HTERT RPE-1 (cell line): ENCODE data around the gene UQCR11.

Experiments used
- in situ Hi-C: fragments of 300-500 bp; cut with MboI; formaldehyde crosslinking; loops from 4 replicates; pipeline ENCODE4 v1.14.3; 2020; ENCODE audit warnings: low sequenced_read_pairs

The UQCR11 gene

DNA sequence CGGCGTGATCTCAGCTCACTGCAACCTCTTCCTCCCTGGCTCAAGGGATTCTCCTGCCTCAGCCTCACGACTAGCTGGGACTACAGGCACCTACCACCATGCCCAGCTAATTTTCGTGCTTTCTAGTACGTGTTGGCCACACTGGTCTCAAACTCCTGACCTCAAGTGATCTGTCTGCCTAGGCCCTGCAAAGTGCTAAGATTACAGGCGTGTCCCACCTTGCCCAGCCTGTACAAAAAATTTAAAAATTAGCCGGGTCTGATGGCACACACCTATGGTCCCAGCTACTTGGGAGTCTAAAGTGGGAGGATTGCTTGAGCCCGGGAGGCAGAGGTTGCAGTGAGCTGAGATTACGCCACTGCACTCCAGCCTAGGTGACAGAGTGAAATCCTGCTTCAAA is 32.5 kb downstream of the UQCR11 start:
- in situ Hi-C loops = no loop called here

DNA sequence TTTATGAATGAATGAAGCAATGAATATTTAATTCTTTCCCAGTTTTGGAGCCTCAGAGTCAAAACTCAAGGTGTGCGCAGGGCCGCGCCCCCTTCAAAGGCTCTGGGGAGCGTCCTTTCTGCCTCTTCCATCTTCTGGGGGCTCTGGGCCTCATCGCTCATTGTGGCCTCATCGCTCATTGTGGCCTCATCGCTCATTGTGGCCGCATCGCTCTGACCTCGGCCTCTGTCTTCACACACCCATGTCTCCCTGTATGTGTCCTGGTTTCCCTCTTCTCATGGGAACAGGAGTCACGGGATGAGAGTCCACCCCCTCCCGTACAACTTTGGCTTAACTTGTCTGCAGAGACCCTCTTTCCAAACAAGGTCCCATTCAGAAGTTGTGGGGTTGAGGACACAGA is 33.9 kb downstream of the UQCR11 start:
- in situ Hi-C loops = no loop called here

DNA sequence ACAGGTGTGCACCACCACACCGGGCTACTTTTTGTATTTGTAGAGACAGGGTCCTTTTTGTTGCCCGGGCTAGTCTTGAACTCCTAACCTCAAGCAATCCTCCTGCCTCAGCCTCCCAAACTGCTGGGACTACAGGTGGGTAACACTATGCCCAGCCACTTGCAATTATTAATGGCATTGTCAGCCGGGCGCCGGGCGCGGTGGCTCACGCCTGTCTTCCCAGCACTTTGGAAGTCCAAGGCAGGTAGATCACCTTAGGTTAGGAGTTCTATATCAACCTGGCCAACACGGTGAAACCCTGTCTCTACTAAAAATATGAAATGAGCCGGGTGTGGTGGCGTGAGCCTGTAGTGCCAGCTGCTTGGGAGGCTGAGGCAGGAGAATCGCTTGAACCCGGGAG is 34.4 kb downstream of the UQCR11 start:
- in situ Hi-C loops = no loop called here

- in situ Hi-C loops = no loop called here
These were observed 35.3 kb downstream of the UQCR11 start for GRCh38 chr19:1569997-1570396.

DNA sequence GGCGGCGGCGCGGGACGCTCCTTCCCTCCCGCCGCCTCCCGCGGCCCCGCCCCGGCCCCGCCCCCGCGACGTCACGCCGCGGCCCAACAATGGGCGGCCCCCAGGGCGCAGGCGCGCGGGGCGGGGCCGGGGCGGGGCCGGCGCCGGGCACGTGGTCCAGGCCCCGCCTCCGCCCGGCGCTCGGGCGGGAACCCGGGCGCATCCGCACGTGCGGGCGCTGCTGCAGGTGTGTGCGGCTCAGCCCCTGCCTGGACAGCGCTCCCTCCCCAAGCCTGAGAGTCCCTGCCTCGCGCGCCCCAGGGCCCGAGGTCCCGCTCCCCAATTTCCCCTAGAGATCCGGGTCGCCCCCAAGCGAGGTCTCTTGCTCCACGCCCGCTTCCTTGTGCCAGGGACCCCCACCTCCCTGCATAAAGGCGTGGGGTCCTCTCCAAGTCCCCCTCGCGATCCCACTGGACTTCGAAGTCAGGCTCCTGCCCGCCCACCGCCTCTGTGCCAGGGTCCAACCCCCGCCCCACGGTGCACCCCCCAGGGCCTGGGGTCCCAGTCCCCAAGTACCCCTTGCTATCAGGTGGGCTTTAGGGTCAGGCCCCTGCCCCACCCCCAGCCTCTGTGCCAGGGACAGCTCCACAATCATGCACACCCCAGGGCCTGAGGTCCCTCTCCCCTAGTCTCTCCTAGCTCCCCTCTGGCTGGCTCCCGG is 36.8 kb downstream of the UQCR11 start, which contains the start of gene MEX3D:
MEX3D (minus strand) TSS at position 6 of the 700 bp plus-strand sequence. CDS start 267 bp downstream, outside the sequence.
- in situ Hi-C loops = no loop called here

DNA sequence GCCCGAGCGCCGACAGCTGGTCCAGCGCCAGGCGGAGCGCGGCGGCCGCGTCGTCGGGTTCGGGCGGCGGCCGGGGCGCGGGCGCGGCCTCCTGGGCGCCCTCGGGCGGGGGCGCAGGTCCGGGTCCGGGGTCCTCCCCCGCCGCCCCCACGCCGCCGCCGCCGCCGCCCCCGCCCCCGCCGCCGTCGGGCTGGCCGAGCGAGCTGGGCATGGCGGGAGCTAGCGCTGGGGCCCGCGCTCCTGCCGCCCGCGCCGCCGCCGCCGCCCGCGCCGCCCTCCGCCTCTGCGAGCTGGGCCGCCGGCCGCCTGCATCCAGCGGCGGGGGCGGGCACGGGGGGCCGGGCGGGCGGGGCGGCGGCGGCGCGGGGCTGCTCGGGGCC is 37.4 kb downstream of the UQCR11 start:
- in situ Hi-C loops = no loop called here

GRCh38 chr19:1567116-1567847 is 38.0 kb downstream of the UQCR11 start:
- in situ Hi-C loops = no loop called here

DNA sequence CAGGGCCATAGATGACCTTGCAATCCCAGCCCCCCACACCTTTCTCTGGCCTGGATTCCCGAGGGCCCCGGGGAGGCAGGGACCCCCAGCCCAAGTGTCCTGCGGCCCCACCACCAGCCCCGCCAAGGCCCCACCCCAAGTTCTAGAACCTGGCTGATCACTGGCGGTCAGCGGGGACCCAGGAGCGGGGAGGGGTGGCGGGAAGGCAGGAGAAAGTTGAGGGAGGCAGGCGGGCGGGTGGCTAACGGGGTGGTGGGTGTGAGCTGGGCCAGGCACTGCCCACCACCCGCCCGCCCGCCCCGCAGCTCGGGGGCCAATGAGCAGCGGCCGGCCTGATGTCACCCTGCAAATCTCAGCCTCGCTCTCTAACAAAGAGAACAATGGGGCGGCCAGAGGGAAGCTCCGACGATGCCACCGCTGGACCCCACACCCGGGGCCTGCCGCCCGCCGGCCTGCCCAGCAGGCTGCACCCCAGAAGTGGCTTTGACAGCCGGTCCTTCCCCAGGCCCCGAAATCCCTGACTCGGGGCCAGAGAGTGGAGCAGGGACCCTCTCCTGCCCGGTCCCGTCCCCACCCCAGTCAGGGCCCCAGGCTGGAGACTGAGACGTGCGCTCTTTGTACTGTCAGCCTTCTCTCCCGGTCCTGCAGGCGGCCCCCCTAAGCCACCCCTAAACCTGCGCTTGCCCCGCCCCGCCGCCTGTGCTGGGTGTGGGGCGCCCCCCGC is 38.7 kb downstream of the UQCR11 start:
- in situ Hi-C loops = no loop called here

DNA sequence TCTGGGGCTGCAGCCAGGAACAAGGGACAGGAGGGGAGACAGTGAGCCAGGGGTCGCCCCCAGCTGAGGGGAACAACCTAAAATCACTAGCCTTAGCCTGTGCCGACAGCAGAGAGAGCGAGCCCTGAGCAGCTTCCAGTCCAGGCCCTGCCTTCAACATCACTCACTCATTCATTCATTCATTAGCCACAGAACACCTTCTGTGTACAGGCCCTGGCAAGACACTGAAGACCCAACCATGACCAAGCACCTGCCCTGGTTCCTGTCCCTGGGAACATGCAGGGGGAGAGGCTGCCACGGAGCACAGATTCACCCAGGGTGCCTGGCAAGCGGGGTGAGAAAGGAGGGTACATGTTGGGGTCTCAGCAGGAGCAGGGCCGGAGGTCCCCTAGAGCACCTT is 42.0 kb downstream of the UQCR11 start:
- in situ Hi-C loops = no loop called here

DNA sequence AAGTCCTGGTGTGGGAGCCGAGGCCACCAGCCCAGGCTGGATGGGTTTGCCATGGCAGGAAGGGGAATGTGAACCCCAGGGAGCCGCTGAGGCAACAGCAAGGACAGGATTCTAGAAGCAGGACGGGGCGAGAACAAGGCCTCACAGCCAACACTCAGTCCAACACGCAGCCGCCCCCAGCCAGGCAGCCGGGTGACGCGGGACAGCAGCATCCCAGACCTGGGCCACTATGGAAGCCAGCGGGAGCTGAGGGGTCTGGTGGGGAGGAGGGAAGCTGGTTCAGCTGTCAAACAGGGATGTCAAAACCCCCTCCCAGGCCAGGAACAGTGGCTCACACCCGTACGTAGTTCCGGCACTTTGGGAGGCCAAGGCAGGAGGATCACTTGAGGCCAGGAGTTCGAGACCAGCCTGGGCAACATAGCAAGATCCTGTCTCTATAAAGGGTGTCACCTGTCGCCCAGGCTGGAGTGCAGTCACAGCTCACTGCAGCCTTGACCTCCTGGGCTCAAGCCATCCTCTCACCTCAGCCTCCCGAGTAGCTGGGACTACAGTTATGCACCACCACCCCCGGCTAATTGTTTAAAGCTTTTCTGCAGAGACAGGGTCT is 43.9 kb downstream of the UQCR11 start:
- in situ Hi-C loops = no loop called here

DNA sequence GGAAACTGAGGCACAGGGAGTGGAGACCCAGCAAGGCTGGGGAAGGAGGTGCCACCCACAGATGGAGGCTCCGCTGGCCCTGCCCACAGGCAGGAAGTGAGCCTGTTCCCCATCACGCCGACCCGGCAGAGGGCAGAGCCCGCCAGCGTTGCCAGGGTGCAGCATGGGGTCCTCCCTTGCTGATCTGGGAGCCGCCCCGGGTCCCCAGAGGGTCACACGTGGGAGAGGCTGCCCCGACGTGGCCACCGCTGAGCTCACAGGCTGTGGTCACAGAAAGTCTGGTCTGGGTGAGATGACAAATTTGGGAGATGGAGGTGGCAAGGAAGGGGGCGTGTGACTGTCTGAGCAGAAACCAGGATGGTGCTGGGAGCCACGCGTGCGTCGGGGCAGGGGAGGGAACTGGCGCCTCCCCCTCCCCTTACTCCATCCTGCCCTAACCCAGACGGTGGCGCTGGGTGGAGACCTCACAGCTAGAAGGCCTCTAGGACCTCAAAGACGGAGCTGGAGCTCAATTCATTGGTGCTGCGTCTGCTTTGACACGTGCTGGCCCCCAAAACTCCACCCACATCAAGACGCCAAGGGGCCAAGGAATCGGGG is 44.9 kb downstream of the UQCR11 start:
- in situ Hi-C loops = no loop called here

- in situ Hi-C loops = no loop called here
These were observed 46.7 kb downstream of the UQCR11 start for GRCh38 chr19:1558552-1558951.

DNA sequence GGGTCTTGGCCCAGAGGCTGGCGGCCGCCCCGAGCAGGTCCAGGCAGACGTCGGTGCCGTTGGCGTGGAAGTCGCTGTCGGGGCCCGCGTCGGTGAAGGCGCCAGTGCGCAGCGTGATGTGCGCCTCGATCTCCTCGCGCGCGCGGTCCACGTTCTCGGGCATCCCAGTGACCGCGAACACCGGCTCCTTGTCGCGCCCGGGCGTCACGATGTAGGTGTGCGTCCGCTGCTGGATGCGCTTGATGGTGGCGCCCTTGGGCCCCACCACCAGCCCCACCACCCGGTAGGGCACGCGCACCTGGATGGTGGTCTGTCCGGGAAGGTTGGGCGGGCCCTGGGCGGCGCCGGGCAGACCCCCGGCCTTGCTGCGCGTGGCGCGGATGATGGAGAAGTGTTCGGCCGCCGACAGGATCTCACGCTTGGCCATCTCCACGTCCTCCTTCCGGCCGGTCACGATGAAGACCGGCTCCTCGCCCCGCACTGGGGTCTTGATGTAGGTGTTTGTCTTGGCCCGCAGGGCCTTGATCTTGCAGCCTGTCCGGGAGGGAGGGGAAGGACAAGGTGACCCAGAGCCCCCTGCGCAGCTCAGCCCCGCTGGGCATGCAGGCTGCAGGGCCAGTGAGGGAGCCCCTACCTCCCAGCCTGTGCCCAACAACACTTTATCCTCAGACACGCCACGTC is 48.7 kb downstream of the UQCR11 start:
- in situ Hi-C loops = no loop called here

- in situ Hi-C loops = no loop called here
These were observed 49.5 kb downstream of the UQCR11 start for GRCh38 chr19:1555487-1556389.

- in situ Hi-C loops = no loop called here
These were observed 50.3 kb downstream of the UQCR11 start for GRCh38 chr19:1554968-1555367.

- in situ Hi-C loops = no loop called here
These were observed 51.8 kb downstream of the UQCR11 start for GRCh38 chr19:1553415-1553814.

DNA sequence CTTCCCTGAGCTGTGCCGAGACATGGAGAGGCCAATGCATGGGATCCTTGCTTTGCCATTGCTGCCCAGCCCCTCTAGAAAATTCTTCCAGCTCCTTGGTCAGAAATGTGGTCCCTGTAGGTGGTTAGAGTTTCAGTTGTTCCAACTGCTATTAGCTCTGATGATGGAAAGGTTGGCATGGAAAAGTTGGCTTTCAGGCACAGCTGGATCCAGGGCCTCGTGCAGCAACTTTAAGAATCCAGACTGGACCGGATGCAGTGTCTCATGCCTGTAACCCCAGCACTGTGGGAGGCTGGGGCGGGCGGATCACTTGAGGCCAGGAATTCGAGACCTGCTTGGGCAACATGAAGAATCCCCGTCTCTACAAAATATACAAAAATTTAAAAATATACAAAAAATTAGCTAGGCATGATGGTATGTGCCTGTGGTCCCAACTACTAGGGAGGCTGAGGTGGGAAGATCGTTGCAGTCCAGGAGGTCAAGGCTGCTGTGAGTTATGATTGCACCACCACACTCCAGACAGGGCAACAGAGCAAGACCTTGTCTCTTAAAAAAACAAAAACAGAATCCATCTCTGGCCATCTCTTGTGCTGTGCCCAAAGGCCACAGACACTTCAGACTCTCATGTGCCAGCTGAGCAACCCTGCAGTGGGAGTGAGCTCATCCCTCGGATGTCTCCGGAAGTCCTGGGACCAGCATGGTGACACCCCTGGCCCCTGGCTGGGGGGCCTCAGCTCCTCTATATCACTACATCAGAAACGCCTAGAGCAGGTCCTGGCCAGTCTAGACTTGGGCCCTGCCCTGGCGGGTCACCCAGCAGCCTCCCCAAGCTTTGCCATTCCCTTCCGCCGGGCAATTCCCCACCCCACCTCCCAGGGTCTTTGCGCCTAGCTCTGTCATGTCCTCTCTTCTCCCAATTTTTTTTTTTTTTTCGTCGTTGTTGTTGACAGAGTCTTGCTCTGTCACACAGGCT is 53.9 kb downstream of the UQCR11 start:
- in situ Hi-C loops = no loop called here

DNA sequence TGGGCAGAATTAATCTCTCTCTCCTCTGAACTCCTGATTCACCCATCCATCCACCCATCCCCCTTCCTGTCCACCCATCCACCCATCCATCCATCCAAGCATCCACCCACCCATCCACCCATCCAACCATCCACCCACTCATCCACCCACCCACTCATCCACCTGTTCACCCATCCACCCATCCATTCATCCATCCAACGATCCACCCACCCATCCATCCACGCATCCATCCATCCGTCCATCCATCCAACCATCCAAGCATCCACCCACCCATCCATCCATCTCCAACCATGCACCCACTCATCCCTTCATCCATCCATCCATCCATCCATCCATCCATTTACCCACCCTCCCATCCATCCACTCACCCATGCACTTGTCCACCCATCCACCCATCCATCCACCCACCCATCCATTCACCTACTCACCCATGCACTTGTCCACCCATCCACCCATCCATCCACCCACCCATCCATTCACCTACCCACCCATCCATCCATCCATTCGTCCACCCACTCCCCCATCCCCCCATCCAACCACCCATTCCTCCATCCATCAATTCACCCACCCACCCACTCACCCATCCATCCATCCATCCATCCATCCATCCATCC is 55.8 kb downstream of the UQCR11 start:
- in situ Hi-C loops = no loop called here
